ENCODE measurements around the gene GPD2. TPM values are rescaled to one million over a fixed set of nuclear protein-coding genes. Genes with fewer than 3 reads are reported as not detected.

Gene GPD2
- total and polyA plus RNA-seq, 2 donors (not counting 1 experiment from before 2014, with no cell fraction given), result 5.1 to 26.8 TPM

DNA sequence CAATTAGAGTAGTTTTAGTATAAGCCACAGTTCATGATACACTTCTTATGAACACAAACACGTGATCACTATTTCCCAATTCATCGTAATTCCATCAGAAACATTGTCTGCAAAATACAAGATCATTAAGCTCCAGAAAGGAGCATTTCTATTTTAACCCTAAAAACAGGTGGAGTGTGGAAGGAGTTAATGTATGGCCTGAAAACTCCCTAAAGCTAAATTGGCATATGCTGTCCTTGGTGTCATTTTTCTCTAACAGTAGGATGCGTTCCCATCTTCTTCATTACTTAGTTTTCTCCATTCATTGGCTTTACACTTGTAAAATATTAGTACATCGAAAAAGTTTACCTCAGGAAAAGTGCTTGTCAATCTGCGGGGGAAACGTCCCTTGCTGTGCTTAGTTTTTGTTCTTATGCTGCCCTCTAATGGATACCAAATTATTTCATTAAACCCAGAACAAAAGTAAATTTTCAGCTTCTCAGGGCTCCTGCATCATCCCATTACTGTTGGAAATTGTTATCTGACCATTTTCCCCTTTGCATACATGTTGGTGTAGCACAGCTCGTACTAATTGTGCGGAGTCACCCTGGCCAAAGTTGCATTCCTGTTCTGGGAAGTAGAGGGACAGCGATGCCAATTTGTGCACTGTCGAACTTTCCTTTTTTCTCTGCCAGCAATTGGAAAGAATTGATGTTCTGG, 153.4 kb downstream of the GPD2 start:
- Mint-ChIP-seq H3K9me3 (ENCODE audit: insufficient read depth) (no peaks in the 10 kb centered on the region), H3K4me3 (no peak overlapping the region), H3K27ac (no peak overlapping the region), H3K27me3 (no peaks in the 10 kb centered on the region), H3K4me1 (peaks cover 4% of the 10 kb centered on the region)
- intact Hi-C loops (cut with micrococcal nuclease), result loop anchor here (1.0 to 10.0 kb wide), 4 partner anchors 254 to 1221 kb away; no protein-coding TSS in a partner anchor
- Histone ChIP-seq H3K36me3 (replicated peaks in 1 of 2; ENCODE audit: control extremely low read depth in 1 of 2, control insufficient read depth in 1 of 2, extremely low read depth in 1 of 2, insufficient read depth in 2 of 2, low read length in 1 of 2) (no peaks in the 10 kb centered on the region), H4K20me1 (ENCODE audit: control insufficient read depth, insufficient read depth, low read length, poor library complexity, severe bottlenecking) (no peaks in the 10 kb centered on the region), H3K9me3 (ENCODE audit: control extremely low read depth in 1 of 3, control insufficient read depth in 2 of 3, insufficient read depth in 1 of 3, low read length in 2 of 3) (peaks cover 0 to 1% (median 0%) of the 10 kb centered on the region in 3 donors), H2AFZ (ENCODE audit: insufficient read depth, low read depth, low read length, poor library complexity, severe bottlenecking) (no peak overlapping the region), H3K4me1 (ENCODE audit: control insufficient read depth in 2 of 2, insufficient read depth in 2 of 2, low read length in 2 of 2) (no peaks in the 10 kb centered on the region), H3K9ac (ENCODE audit: low read length) (no peak overlapping the region), H3K27me3 (replicated peaks in 1 of 4; ENCODE audit: control extremely low read depth in 1 of 4, control insufficient read depth in 3 of 4, insufficient read depth in 4 of 4, low read length in 3 of 4) (no peaks in the 10 kb centered on the region), H3K4me3 (ENCODE audit: control extremely low read depth in 1 of 5, extremely low read depth in 1 of 5, insufficient read depth in 1 of 5, low read depth in 2 of 5, low read length in 4 of 5) (no peak overlapping the region), H3K79me2 (ENCODE audit: control insufficient read depth, insufficient read depth, low read length) (no peaks in the 10 kb centered on the region), H3K27ac (ENCODE audit: low read length in 2 of 2) (no peak overlapping the region), H3K4me2 (replicated peaks; ENCODE audit: low read depth, low read length, poor library complexity, severe bottlenecking) (no peak overlapping the region)
- TF ChIP-seq EZH2 (IDR thresholded peaks at IDR 0.05; ENCODE audit: borderline replicate concordance, insufficient read depth, low read depth, low read length, poor library complexity, severe bottlenecking), result no peak
- TF ChIP-seq, protein P1, sequence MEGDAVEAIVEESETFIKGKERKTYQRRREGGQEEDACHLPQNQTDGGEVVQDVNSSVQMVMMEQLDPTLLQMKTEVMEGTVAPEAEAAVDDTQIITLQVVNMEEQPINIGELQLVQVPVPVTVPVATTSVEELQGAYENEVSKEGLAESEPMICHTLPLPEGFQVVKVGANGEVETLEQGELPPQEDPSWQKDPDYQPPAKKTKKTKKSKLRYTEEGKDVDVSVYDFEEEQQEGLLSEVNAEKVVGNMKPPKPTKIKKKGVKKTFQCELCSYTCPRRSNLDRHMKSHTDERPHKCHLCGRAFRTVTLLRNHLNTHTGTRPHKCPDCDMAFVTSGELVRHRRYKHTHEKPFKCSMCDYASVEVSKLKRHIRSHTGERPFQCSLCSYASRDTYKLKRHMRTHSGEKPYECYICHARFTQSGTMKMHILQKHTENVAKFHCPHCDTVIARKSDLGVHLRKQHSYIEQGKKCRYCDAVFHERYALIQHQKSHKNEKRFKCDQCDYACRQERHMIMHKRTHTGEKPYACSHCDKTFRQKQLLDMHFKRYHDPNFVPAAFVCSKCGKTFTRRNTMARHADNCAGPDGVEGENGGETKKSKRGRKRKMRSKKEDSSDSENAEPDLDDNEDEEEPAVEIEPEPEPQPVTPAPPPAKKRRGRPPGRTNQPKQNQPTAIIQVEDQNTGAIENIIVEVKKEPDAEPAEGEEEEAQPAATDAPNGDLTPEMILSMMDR (IDR thresholded peaks at IDR 0.05), result peak; percentile 83
- WGBS (ENCODE audit: insufficient coverage), result 88% methylated on average over 4 of the region's 10 CpGs
- ChIA-PET CTCF (interaction anchor here (0.6 to 4.9 kb wide), 23 partner anchors 7 to 1221 kb away, joined by 3 to 64 read pairs (median 4); no protein-coding TSS in a partner anchor), POLR2A (interaction anchor here (1.2 kb wide), 1 partner anchor 255 kb away, joined by 18 read pairs; no protein-coding TSS in a partner anchor)
- peak; percentile 63 for DNase-seq
- peak; percentile 43 for ATAC-seq (ENCODE audit: low read depth)

DNA sequence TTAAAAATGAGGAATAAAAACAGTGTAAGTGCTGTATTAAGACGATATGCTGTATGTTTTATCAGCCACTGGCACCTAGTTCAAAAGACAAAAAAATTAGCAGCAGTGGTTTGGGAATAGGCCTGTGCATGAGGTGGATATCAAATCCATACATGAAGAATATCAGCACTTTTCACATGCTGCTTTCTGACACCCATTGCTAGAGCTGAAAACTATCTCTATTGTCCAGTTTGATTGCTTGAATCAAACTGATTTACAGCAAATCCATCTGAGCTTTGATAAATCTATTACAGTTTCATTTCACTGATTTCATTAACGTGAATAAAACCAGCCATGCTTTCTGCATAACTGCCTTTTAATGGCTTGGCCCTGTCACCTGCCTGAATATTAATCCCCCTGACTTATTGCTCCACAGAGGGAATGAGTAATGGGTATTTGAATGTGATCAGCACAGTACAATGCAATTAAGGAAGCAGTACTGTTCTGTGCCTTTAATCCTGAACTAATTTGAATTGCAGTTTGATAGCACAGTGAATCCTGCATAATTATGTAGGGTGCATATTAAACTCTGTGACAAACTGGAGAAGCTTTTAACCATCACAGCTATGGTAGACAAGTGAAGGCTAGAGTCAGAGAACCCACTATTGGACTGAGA, 154.0 kb downstream of the GPD2 start:
- intact Hi-C loops (cut with micrococcal nuclease), result no loop called here

More for the DNA sequence above, 154.0 kb downstream of the GPD2 start:
- H3K4me3 ChIP-seq (ENCODE audit: control extremely low read depth in 1 of 5, extremely low read depth in 1 of 5, insufficient read depth in 1 of 5, low read depth in 2 of 5, low read length in 4 of 5), result no peak overlapping the region
- H3K9me3 ChIP-seq (ENCODE audit: control extremely low read depth in 1 of 3, control insufficient read depth in 2 of 3, insufficient read depth in 1 of 3, low read length in 2 of 3), result peaks cover 0 to 1% (median 0%) of the 10 kb centered on the region in 3 donors
- H3K4me1 Mint-ChIP-seq, result peaks cover 4% of the 10 kb centered on the region
- H4K20me1 ChIP-seq (ENCODE audit: control insufficient read depth, insufficient read depth, low read length, poor library complexity, severe bottlenecking), result no peaks in the 10 kb centered on the region
- no peaks in the 10 kb centered on the region for H3K79me2 ChIP-seq (ENCODE audit: control insufficient read depth, insufficient read depth, low read length)
- no CpG with 5 or more reads among the region's 2 CpGs for WGBS (ENCODE audit: insufficient coverage)
- no peak overlapping the region for H3K4me2 ChIP-seq (replicated peaks; ENCODE audit: low read depth, low read length, poor library complexity, severe bottlenecking)
- no peaks in the 10 kb centered on the region for H3K4me1 ChIP-seq (ENCODE audit: control insufficient read depth in 2 of 2, insufficient read depth in 2 of 2, low read length in 2 of 2)
- no peak overlapping the region for H3K4me3 Mint-ChIP-seq
- no peak overlapping the region for H3K27ac Mint-ChIP-seq
- no peak overlapping the region for H3K27ac ChIP-seq (ENCODE audit: low read length in 2 of 2)
- H2AFZ ChIP-seq (ENCODE audit: insufficient read depth, low read depth, low read length, poor library complexity, severe bottlenecking), result no peak overlapping the region
- CTCF ChIA-PET, result interaction anchor here (0.7 to 4.9 kb wide), 22 partner anchors 9 to 1219 kb away, joined by 3 to 64 read pairs (median 4); no protein-coding TSS in a partner anchor
- no peak for ATAC-seq (ENCODE audit: low read depth)
- no peaks in the 10 kb centered on the region for H3K27me3 Mint-ChIP-seq
- no peaks in the 10 kb centered on the region for H3K9me3 Mint-ChIP-seq (ENCODE audit: insufficient read depth)
- POLR2A ChIA-PET, result no interaction called here
- H3K36me3 ChIP-seq (replicated peaks in 1 of 2; ENCODE audit: control extremely low read depth in 1 of 2, control insufficient read depth in 1 of 2, extremely low read depth in 1 of 2, insufficient read depth in 2 of 2, low read length in 1 of 2), result no peaks in the 10 kb centered on the region
- H3K27me3 ChIP-seq (replicated peaks in 1 of 4; ENCODE audit: control extremely low read depth in 1 of 4, control insufficient read depth in 3 of 4, insufficient read depth in 4 of 4, low read length in 3 of 4), result no peaks in the 10 kb centered on the region
- no peak for TF ChIP-seq EZH2 (IDR thresholded peaks at IDR 0.05; ENCODE audit: borderline replicate concordance, insufficient read depth, low read depth, low read length, poor library complexity, severe bottlenecking)
- TF ChIP-seq, protein P1 (IDR thresholded peaks at IDR 0.05), result no peak
- no peak for DNase-seq
- no peak overlapping the region for H3K9ac ChIP-seq (ENCODE audit: low read length)
